ENCODE measurements around the gene GALK1. TPM values are rescaled to one million over a fixed set of nuclear protein-coding genes. Genes with fewer than 3 reads are reported as not detected.

GALK1 gene
- total RNA-seq, 1 donor from 2014 or later, result 13.4 TPM

- no peak overlapping the region for H3K4me3 ChIP-seq (ENCODE audit: low read depth, low read length)
- TF ChIP-seq CTCF (IDR thresholded peaks at IDR 0.05; ENCODE audit: insufficient read depth, low read length, severe bottlenecking), result no peak
- DNase-seq (ENCODE audit: low read depth) (no peak), FAIRE-seq (no peak)
- no peaks in the 10 kb centered on the region for H3K27me3 ChIP-seq (ENCODE audit: control insufficient read depth, insufficient read depth, low read length)
- peaks cover 69% of the 10 kb centered on the region for H3K36me3 ChIP-seq (ENCODE audit: control insufficient read depth, insufficient read depth, low read length)
Measured at GRCh38 chr17:75737133-75737962, 27.6 kb downstream of the GALK1 start.

- Histone ChIP-seq H3K4me3 (ENCODE audit: low read depth, low read length) (no peak overlapping the region), H3K27me3 (ENCODE audit: control insufficient read depth, insufficient read depth, low read length) (no peaks in the 10 kb centered on the region), H3K36me3 (ENCODE audit: control insufficient read depth, insufficient read depth, low read length) (peaks cover 73% of the 10 kb centered on the region)
- no peak for FAIRE-seq
- TF ChIP-seq CTCF (IDR thresholded peaks at IDR 0.05; ENCODE audit: insufficient read depth, low read length, severe bottlenecking), result no peak
- DNase-seq (ENCODE audit: low read depth), result no peak
Measured at GRCh38 chr17:75736173-75736835, 28.7 kb downstream of the GALK1 start.

DNA sequence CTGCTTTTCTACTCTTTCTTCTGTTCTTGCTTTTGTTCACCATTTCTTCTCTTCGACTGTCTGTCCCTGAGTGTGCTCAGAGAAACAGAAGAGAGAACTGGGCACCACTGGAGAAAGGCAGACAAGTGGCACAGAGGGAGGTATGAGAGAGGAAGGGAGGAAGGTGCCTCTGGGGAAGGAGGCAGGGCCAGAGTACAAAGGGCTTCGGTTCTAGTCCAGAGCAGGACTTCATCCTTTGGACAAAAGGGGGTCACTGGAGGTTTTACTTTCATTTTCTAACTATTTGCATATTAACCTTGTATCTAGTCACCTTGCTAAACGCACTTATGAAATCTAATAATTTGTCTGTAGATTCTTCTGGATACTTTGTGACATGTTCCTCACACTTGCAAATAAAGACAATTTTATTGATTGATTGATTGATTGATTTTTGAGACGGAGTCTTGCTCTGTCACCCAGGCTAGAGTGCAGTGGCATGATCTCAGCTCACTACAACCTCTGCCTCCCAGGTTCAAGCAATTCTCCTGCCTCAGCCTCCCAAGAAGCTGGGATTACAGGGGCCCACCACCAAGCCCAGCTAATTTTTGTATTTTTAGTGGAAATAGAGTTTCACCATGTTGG, 30.2 kb downstream of the GALK1 start:
- Histone ChIP-seq H3K36me3 (ENCODE audit: control insufficient read depth, insufficient read depth, low read length) (peaks cover 70% of the 10 kb centered on the region), H3K4me3 (ENCODE audit: low read depth, low read length) (no peak overlapping the region), H3K27me3 (ENCODE audit: control insufficient read depth, insufficient read depth, low read length) (no peaks in the 10 kb centered on the region)
- no peak for TF ChIP-seq CTCF (IDR thresholded peaks at IDR 0.05; ENCODE audit: insufficient read depth, low read length, severe bottlenecking)
- DNase-seq (ENCODE audit: low read depth) (no peak), FAIRE-seq (no peak)

DNA sequence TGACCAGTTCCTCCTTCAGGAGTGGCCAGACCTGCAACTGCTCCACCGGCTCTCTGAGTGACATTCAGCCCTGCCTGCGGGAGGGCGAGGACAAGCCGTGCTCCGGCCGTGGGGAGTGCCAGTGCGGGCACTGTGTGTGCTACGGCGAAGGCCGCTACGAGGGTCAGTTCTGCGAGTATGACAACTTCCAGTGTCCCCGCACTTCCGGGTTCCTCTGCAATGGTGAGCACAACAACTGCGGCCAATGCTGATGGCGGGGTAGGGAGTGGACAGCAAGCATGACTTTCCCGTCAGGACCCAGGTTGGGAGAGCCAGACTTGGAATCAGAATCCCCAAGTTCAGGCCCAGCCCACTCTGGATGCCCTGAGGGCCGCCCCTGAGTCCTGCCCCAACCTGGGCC, 31.5 kb downstream of the GALK1 start:
- no peaks in the 10 kb centered on the region for H3K27me3 ChIP-seq (ENCODE audit: control insufficient read depth, insufficient read depth, low read length)
- no peak overlapping the region for H3K4me3 ChIP-seq (ENCODE audit: low read depth, low read length)
- TF ChIP-seq CTCF (IDR thresholded peaks at IDR 0.05; ENCODE audit: insufficient read depth, low read length, severe bottlenecking), result no peak
- peaks cover 69% of the 10 kb centered on the region for H3K36me3 ChIP-seq (ENCODE audit: control insufficient read depth, insufficient read depth, low read length)
- FAIRE-seq, result no peak
- DNase-seq (ENCODE audit: low read depth), result no peak

GRCh38 chr17:75731716-75732498, 33.1 kb downstream of the GALK1 start:
- Histone ChIP-seq H3K4me3 (ENCODE audit: low read depth, low read length) (no peak overlapping the region), H3K36me3 (ENCODE audit: control insufficient read depth, insufficient read depth, low read length) (peaks cover 70% of the 10 kb centered on the region), H3K27me3 (ENCODE audit: control insufficient read depth, insufficient read depth, low read length) (no peaks in the 10 kb centered on the region)
- DNase-seq (ENCODE audit: low read depth) (no peak), FAIRE-seq (no peak)
- TF ChIP-seq CTCF (IDR thresholded peaks at IDR 0.05; ENCODE audit: insufficient read depth, low read length, severe bottlenecking), result no peak
